DND-41 (cell line): ENCODE data around the gene NDC80.

Source experiments
- ATAC-seq: fragments of 200-7000 bp; cut with Tn5 transposase; 3 replicates; pipeline ENCODE4 v1.9.1; 2021; ENCODE audit warnings: low read depth; ENCODE audit not compliant: insufficient read depth
- DNase-seq: peaks from one replicate; pipeline ENCODE4 v3.0.0-alpha.2; 2020
- H2AFZ ChIP-seq: 2 replicates; pipeline ENCODE4 v1.6.0; 2012; ENCODE audit warnings: low read depth, low read length
- H3K27ac ChIP-seq: 2 replicates; pipeline ENCODE4 v1.5.1; 2012; ENCODE audit warnings: low read length, inconsistent platforms
- H3K27me3 ChIP-seq: fragments of 200-600 bp; sonication (generic); 2 replicates; pipeline ENCODE4 v1.6.0; 2012; ENCODE audit warnings: low read length, mild to moderate bottlenecking, inconsistent platforms; ENCODE audit not compliant: insufficient read depth, poor library complexity
- H3K36me3 ChIP-seq: 2 replicates; pipeline ENCODE4 v1.5.1; 2012; ENCODE audit warnings: low read length, inconsistent platforms; ENCODE audit not compliant: insufficient read depth
- H3K4me1 ChIP-seq: 2 replicates; pipeline ENCODE4 v1.5.1; 2012; ENCODE audit warnings: mild to moderate bottlenecking, low read length; ENCODE audit not compliant: insufficient read depth
- H3K4me2 ChIP-seq: 2 replicates; pipeline ENCODE4 v1.6.0; 2012; ENCODE audit warnings: mild to moderate bottlenecking, moderate library complexity, low read length, inconsistent platforms; ENCODE audit not compliant: insufficient read depth
- H3K4me3 ChIP-seq, 2 experiments: fragments of 200-600 bp in 1 of 2; shearing (Covaris generic) in 1 of 2; 2 replicates each; pipeline ENCODE4 v1.5.1; 2012 to 2016; ENCODE audit warnings: inconsistent platforms in 2 of 2, low read length in 2 of 2, mild to moderate bottlenecking in 2 of 2, low read depth in 1 of 2, moderate library complexity in 1 of 2
- H3K79me2 ChIP-seq: 2 replicates; pipeline ENCODE4 v1.6.0; 2012; ENCODE audit warnings: low read length, inconsistent platforms; ENCODE audit not compliant: insufficient read depth
- H3K9ac ChIP-seq: 2 replicates; pipeline ENCODE4 v1.6.0; 2012; ENCODE audit warnings: low read depth, mild to moderate bottlenecking, inconsistent platforms, low read length, moderate library complexity
- H3K9me3 ChIP-seq: 2 replicates; pipeline ENCODE4 v1.5.1; 2012; ENCODE audit warnings: low read length, moderate library complexity, mild to moderate bottlenecking, inconsistent platforms; ENCODE audit not compliant: insufficient read depth, severe bottlenecking
- H4K20me1 ChIP-seq: 2 replicates; pipeline ENCODE4 v1.6.0; 2012; ENCODE audit warnings: low read length; ENCODE audit not compliant: insufficient read depth
- EZH2 ChIP-seq: IDR thresholded peaks from 3 replicates; pipeline ENCODE4 v1.6.1; 2012; ENCODE audit warnings: borderline replicate concordance, low read depth, mild to moderate bottlenecking, moderate library complexity, low read length, inconsistent platforms; ENCODE audit not compliant: severe bottlenecking
- TF ChIP-seq, protein P1 (sequence below): IDR thresholded peaks from 2 replicates; pipeline ENCODE4 v1.5.1; 2012; ENCODE audit warnings: borderline replicate concordance, low read length, moderate library complexity, mild to moderate bottlenecking; ENCODE audit not compliant: poor library complexity, severe bottlenecking; ENCODE audit errors: extremely low read depth

NDC80 gene

GRCh38 chr18:2654169-2654927, 83.0 kb downstream of the NDC80 start:
- Histone ChIP-seq H3K9me3 (no peaks in the 10 kb centered on the region), H4K20me1 (peaks cover 30% of the 10 kb centered on the region), H3K4me1 (peaks cover 32% of the 10 kb centered on the region), H3K36me3 (peaks cover 12% of the 10 kb centered on the region; the same call in 1 of the 2 replicates), H3K4me2 (peak overlapping the region; percentile 79), H3K27ac (peak overlapping the region; percentile 89), H3K79me2 (peaks cover 38% of the 10 kb centered on the region), H3K4me3 (peak overlapping the region; percentile 61 to 71), H3K27me3 (no peaks in the 10 kb centered on the region), H2AFZ (peak overlapping the region; percentile 91), H3K9ac (peak overlapping the region; percentile 97)
- no peak for TF ChIP-seq EZH2
- TF ChIP-seq, protein P1, sequence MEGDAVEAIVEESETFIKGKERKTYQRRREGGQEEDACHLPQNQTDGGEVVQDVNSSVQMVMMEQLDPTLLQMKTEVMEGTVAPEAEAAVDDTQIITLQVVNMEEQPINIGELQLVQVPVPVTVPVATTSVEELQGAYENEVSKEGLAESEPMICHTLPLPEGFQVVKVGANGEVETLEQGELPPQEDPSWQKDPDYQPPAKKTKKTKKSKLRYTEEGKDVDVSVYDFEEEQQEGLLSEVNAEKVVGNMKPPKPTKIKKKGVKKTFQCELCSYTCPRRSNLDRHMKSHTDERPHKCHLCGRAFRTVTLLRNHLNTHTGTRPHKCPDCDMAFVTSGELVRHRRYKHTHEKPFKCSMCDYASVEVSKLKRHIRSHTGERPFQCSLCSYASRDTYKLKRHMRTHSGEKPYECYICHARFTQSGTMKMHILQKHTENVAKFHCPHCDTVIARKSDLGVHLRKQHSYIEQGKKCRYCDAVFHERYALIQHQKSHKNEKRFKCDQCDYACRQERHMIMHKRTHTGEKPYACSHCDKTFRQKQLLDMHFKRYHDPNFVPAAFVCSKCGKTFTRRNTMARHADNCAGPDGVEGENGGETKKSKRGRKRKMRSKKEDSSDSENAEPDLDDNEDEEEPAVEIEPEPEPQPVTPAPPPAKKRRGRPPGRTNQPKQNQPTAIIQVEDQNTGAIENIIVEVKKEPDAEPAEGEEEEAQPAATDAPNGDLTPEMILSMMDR = no peak
- ATAC-seq (no peak), DNase-seq (no peak)

GRCh38 chr18:2654928-2655177, 83.5 kb downstream of the NDC80 start:
- peak overlapping the region; percentile 61 to 71 for H3K4me3 ChIP-seq
- H3K79me2 ChIP-seq = peaks cover 43% of the 10 kb centered on the region
- H3K9ac ChIP-seq = peak overlapping the region; percentile 97
- ATAC-seq (no peak), DNase-seq (no peak)
- H4K20me1 ChIP-seq = peaks cover 33% of the 10 kb centered on the region
- H3K36me3 ChIP-seq = peaks cover 12% of the 10 kb centered on the region; the same call in 1 of the 2 replicates
- H3K27me3 ChIP-seq = no peaks in the 10 kb centered on the region
- no peak for TF ChIP-seq EZH2
- peak overlapping the region; percentile 91 for H2AFZ ChIP-seq
- peak overlapping the region; percentile 89 for H3K27ac ChIP-seq
- peaks cover 33% of the 10 kb centered on the region for H3K4me1 ChIP-seq
- H3K4me2 ChIP-seq = peak overlapping the region; percentile 79
- H3K9me3 ChIP-seq = no peaks in the 10 kb centered on the region

- no peaks in the 10 kb centered on the region for H3K9me3 ChIP-seq
- peaks cover 48% of the 10 kb centered on the region for H3K79me2 ChIP-seq
- peak; percentile 88 for DNase-seq
- H3K36me3 ChIP-seq = peaks cover 12% of the 10 kb centered on the region; the same call in 1 of the 2 replicates
- H3K27me3 ChIP-seq = no peaks in the 10 kb centered on the region
- peak within 1 kb of the TSS; percentile 79 for H3K4me2 ChIP-seq
- peak; percentile 78 for ATAC-seq
- H4K20me1 ChIP-seq = peaks cover 35% of the 10 kb centered on the region
- peaks cover 33% of the 10 kb centered on the region for H3K4me1 ChIP-seq
- TF ChIP-seq, protein P1 = peak; percentile 16
- TF ChIP-seq EZH2 = no peak
- peak within 1 kb of the TSS; percentile 91 for H2AFZ ChIP-seq
- H3K4me3 ChIP-seq = peak within 1 kb of the TSS; percentile 61 to 71
- H3K9ac ChIP-seq = peak within 1 kb of the TSS; percentile 97
- peak within 1 kb of the TSS; percentile 89 for H3K27ac ChIP-seq
Observed at GRCh38 chr18:2655178-2655953, 84.0 kb downstream of the NDC80 start, which contains the start of gene SMCHD1. TSS of gene SMCHD1 (plus strand) at chr18:2655726. CDS start at chr18:2656076, 350 bp downstream.

DNA sequence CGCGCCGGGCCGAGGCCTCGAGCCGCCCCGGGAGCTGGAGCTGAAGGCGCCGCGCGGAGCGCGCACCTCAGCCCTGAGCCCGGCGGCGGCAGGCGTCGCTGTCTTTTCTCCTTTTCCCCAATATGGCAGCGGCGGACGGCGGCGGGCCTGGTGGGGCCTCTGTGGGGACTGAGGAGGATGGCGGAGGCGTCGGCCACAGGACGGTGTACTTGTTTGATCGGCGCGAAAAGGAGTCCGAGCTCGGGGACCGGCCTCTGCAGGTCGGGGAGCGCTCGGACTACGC, 84.5 kb downstream of the NDC80 start:
- Histone ChIP-seq H3K4me3 (peak overlapping the region; percentile 44 to 71), H3K27me3 (no peaks in the 10 kb centered on the region), H2AFZ (peak overlapping the region; percentile 72), H3K4me1 (peaks cover 33% of the 10 kb centered on the region), H3K27ac (peak overlapping the region; percentile 89), H3K4me2 (peak overlapping the region; percentile 79), H3K36me3 (peaks cover 12% of the 10 kb centered on the region; the same call in 1 of the 2 replicates), H3K9ac (peak overlapping the region; percentile 97), H3K79me2 (peaks cover 53% of the 10 kb centered on the region), H4K20me1 (peaks cover 41% of the 10 kb centered on the region), H3K9me3 (no peaks in the 10 kb centered on the region)
- DNase-seq (no peak), ATAC-seq (no peak; the same call in 2 of the 3 replicates)
- no peak for TF ChIP-seq EZH2
- TF ChIP-seq, protein P1 = no peak
